Duodenal mucosa (tissue), 2 donors: Measurements from ENCODE around the gene ACTR10.

ENCODE experiments used
- H3K27ac ChIP-seq: one replicate; pipeline ENCODE4 v1.7.0; 2013; ENCODE audit warnings: low read depth, low read length
- H3K27me3 ChIP-seq, 2 donors: one replicate each; pipeline ENCODE4 v1.7.0; 2013; ENCODE audit warnings: low read length in 2 of 2, control low read depth in 1 of 2; ENCODE audit not compliant: insufficient read depth in 2 of 2, control insufficient read depth in 1 of 2
- H3K36me3 ChIP-seq, 2 donors: one replicate each; pipeline ENCODE4 v1.7.0; 2013; ENCODE audit warnings: low read length in 2 of 2, control low read depth in 1 of 2; ENCODE audit not compliant: insufficient read depth in 2 of 2, control insufficient read depth in 1 of 2
- H3K4me1 ChIP-seq, 2 donors: one replicate each; pipeline ENCODE4 v1.7.0; 2013; ENCODE audit warnings: low read length in 2 of 2, control low read depth in 1 of 2; ENCODE audit not compliant: insufficient read depth in 2 of 2, control insufficient read depth in 1 of 2
- H3K4me3 ChIP-seq, 2 donors: one replicate each; pipeline ENCODE4 v1.7.0; 2013; ENCODE audit warnings: low read length in 2 of 2, low read depth in 1 of 2
- H3K9ac ChIP-seq, 2 donors: one replicate each; pipeline ENCODE4 v1.7.0; 2013; ENCODE audit warnings: low read length in 2 of 2, low read depth in 1 of 2
- H3K9me3 ChIP-seq, 2 donors: one replicate each; pipeline ENCODE4 v1.7.0; 2013; ENCODE audit warnings: low read length in 2 of 2, control low read depth in 1 of 2; ENCODE audit not compliant: control insufficient read depth in 1 of 2

The ACTR10 gene

GRCh38 chr14:58280954-58281787 is 81.2 kb downstream of the ACTR10 start:
- peaks cover 21 to 59% of the 10 kb centered on the region in 2 donors for H3K36me3 ChIP-seq
- peaks cover 12 to 35% of the 10 kb centered on the region in 2 donors for H3K4me1 ChIP-seq
- H3K9me3 ChIP-seq = no peaks in the 10 kb centered on the region
- peak overlapping the region in 1 of 2 donors; percentile 31 for H3K9ac ChIP-seq
- no peak overlapping the region for H3K4me3 ChIP-seq
- no peaks in the 10 kb centered on the region for H3K27me3 ChIP-seq
- H3K27ac ChIP-seq = peak overlapping the region; percentile 58

GRCh38 chr14:58281969-58282368 is 82.0 kb downstream of the ACTR10 start:
- H3K27me3 ChIP-seq = no peaks in the 10 kb centered on the region
- H3K27ac ChIP-seq = peak overlapping the region; percentile 58
- peaks cover 12 to 33% of the 10 kb centered on the region in 2 donors for H3K4me1 ChIP-seq
- no peak overlapping the region for H3K4me3 ChIP-seq
- H3K36me3 ChIP-seq = peaks cover 21 to 60% of the 10 kb centered on the region in 2 donors
- no peaks in the 10 kb centered on the region for H3K9me3 ChIP-seq
- H3K9ac ChIP-seq = peak overlapping the region in 1 of 2 donors; percentile 31

- peaks cover 21 to 62% of the 10 kb centered on the region in 2 donors for H3K36me3 ChIP-seq
- H3K4me3 ChIP-seq = no peak overlapping the region
- no peaks in the 10 kb centered on the region for H3K27me3 ChIP-seq
- H3K27ac ChIP-seq = no peak overlapping the region
- H3K9ac ChIP-seq = no peak overlapping the region
- H3K4me1 ChIP-seq = peaks cover 12 to 33% of the 10 kb centered on the region in 2 donors
- H3K9me3 ChIP-seq = no peaks in the 10 kb centered on the region
These were observed 83.1 kb downstream of the ACTR10 start for GRCh38 chr14:58282925-58283593.

GRCh38 chr14:58283730-58284129 is 83.8 kb downstream of the ACTR10 start:
- Histone ChIP-seq H3K36me3 (peaks cover 21 to 61% of the 10 kb centered on the region in 2 donors), H3K27ac (no peak overlapping the region), H3K9me3 (no peaks in the 10 kb centered on the region), H3K4me1 (peaks cover 12 to 33% of the 10 kb centered on the region in 2 donors), H3K27me3 (no peaks in the 10 kb centered on the region), H3K4me3 (no peak overlapping the region), H3K9ac (no peak overlapping the region)

GRCh38 chr14:58285132-58285531 is 85.2 kb downstream of the ACTR10 start:
- H3K9me3 ChIP-seq = no peaks in the 10 kb centered on the region
- no peak overlapping the region for H3K4me3 ChIP-seq
- H3K9ac ChIP-seq = no peak overlapping the region
- peaks cover 18 to 60% of the 10 kb centered on the region in 2 donors for H3K36me3 ChIP-seq
- H3K27me3 ChIP-seq = no peaks in the 10 kb centered on the region
- H3K27ac ChIP-seq = no peak overlapping the region
- peaks cover 12 to 33% of the 10 kb centered on the region in 2 donors for H3K4me1 ChIP-seq
